K562 (cell line): Measurements from ENCODE around the gene NTN1. TPM values are rescaled to one million over a fixed set of nuclear protein-coding genes. Genes with fewer than 3 reads are reported as not detected.

Experiments used
- ATAC-seq: fragments of 200-7000 bp; cut with Tn5 transposase; 3 replicates; pipeline ENCODE4 v1.9.1; 2020; ENCODE audit warnings: moderate library complexity
- BruUV-seq: library from RNA; stranded (reverse); fragments of 400-500 nt; replicated peaks from 2 replicates; lab custom pipeline; 2021; lab: Mats Ljungman, UMichigan
- CTCF ChIA-PET: fragments of 300-600 bp; formaldehyde crosslinking; extraction: SDS; loops from one replicate; lab custom pipeline; 2021; ENCODE audit warnings: low intra/inter-chr PET ratio; lab: Yijun Ruan, JAX
- POLR2A ChIA-PET: fragments of 300-600, 350-650 bp; sonication (Branson Sonifier 250); formaldehyde crosslinking; extraction: SDS; loops from one replicate; lab custom pipeline; 2021; ENCODE audit warnings: antibody characterized with exemption, inconsistent platforms; lab: Yijun Ruan, JAX
- DNase-seq, 4 experiments: peaks; one replicate each; pipeline versions ENCODE4 v3.0.0 to v3.0.0-alpha.2; 2011 to 2018; ENCODE audit warnings: low spot score in 3 of 4, mixed read lengths in 3 of 4; ENCODE audit errors: extremely low read depth in 1 of 4
- FAIRE-seq: peaks from 2 replicates; lab custom pipeline; 2011; peaks lifted over from hg19 to GRCh38; lab: Jason Lieb, UNC
- H2AFZ ChIP-seq: 2 replicates; pipeline ENCODE4 v1.6.0; 2011; ENCODE audit warnings: low read depth, low read length, control low read depth, inconsistent platforms
- H3K27ac ChIP-seq: fragments of 200-600 bp; 3 replicates; pipeline ENCODE4 v1.8.0; 2011; ENCODE audit warnings: low read depth, mild to moderate bottlenecking, control low read depth, inconsistent platforms, low read length, moderate library complexity, mixed read lengths; ENCODE audit errors: extremely low read depth
- H3K27me3 ChIP-seq, 2 experiments: fragments of 300-600 bp in 1 of 2; 2 replicates in 1 of 2; 3 replicates in 1 of 2; pipeline versions ENCODE4 v1.6.0 to v1.8.0; 2011; ENCODE audit warnings: inconsistent platforms in 2 of 2, low read length in 2 of 2, mild to moderate bottlenecking in 1 of 2, mixed read lengths in 1 of 2, moderate library complexity in 1 of 2; ENCODE audit not compliant: control insufficient read depth in 2 of 2, insufficient read depth in 2 of 2
- H3K36me3 ChIP-seq: fragments of 300-600 bp; 3 replicates; pipeline ENCODE4 v1.8.0; 2011; ENCODE audit warnings: mild to moderate bottlenecking, low read length, inconsistent platforms; ENCODE audit not compliant: control insufficient read depth, insufficient read depth
- H3K4me1 ChIP-seq, 2 experiments: fragments of 200-600 bp in 1 of 2; replicated peaks in 1 of 2; 2 replicates in 1 of 2; 3 replicates in 1 of 2; pipeline versions ENCODE4 v1.5.1 to v1.8.0; 2011; ENCODE audit warnings: inconsistent platforms in 2 of 2, low read length in 2 of 2, mild to moderate bottlenecking in 1 of 2, mixed read lengths in 1 of 2, moderate library complexity in 1 of 2; ENCODE audit not compliant: control insufficient read depth in 2 of 2, insufficient read depth in 2 of 2
- H3K4me2 ChIP-seq: 2 replicates; pipeline ENCODE4 v1.6.1; 2011; ENCODE audit warnings: low read length, control low read depth, inconsistent platforms, mixed read lengths; ENCODE audit not compliant: insufficient read depth
- H3K4me3 ChIP-seq: fragments of 200-600 bp; sonication (generic), shearing (Covaris generic); 2 replicates; pipeline ENCODE4 v1.5.1; 2016; ENCODE audit warnings: control low read depth, inconsistent platforms
- H3K79me2 ChIP-seq: fragments of 200-600 bp; 3 replicates; pipeline ENCODE4 v1.8.0; 2011; ENCODE audit warnings: low read length, inconsistent platforms; ENCODE audit not compliant: control insufficient read depth, insufficient read depth
- H3K9ac ChIP-seq, 2 experiments: 2 replicates each; pipeline versions ENCODE4 v1.6.0 to v1.6.1; 2011; ENCODE audit warnings: low read depth in 2 of 2, low read length in 2 of 2, control low read depth in 1 of 2, inconsistent platforms in 1 of 2, mild to moderate bottlenecking in 1 of 2, mixed read lengths in 1 of 2; ENCODE audit not compliant: insufficient read depth in 1 of 2
- H3K9me1 ChIP-seq: one replicate; pipeline ENCODE4 v1.6.0; 2011; ENCODE audit warnings: inconsistent platforms, mild to moderate bottlenecking, low read length, moderate library complexity; ENCODE audit not compliant: control insufficient read depth, insufficient read depth
- H3K9me3 ChIP-seq: replicated peaks from 2 replicates; pipeline ENCODE4 v1.5.1; 2011; ENCODE audit warnings: low read depth, low read length, inconsistent platforms; ENCODE audit not compliant: control insufficient read depth, insufficient read depth
- H4K20me1 ChIP-seq: replicated peaks from 2 replicates; pipeline ENCODE4 v1.6.1; 2011; ENCODE audit warnings: low read length, inconsistent platforms, mixed read lengths; ENCODE audit not compliant: control insufficient read depth, insufficient read depth
- ARID2 ChIP-seq: fragments of 450-650 bp; IDR thresholded peaks from 2 replicates; pipeline ENCODE4 v1.6.1; 2017; ENCODE audit warnings: antibody characterized with exemption, mild to moderate bottlenecking
- CEBPG ChIP-seq, 3 experiments: fragments of 200-800 bp in 1 of 3; sonication (Bioruptor generic) in 1 of 3; sonication (generic) in 1 of 3; formaldehyde crosslinking in 1 of 3; IDR thresholded peaks in 2 of 3; conservative IDR thresholded peaks in 1 of 3; 2 replicates each; pipeline versions ENCODE4 v1.6.1 to v1.8.0; 2016 to 2022; ENCODE audit warnings: missing compliant biosample characterization in 2 of 3, missing genetic modification characterization in 2 of 3, mild to moderate bottlenecking in 1 of 3, missing genetic modification reagents in 1 of 3
- HDAC2 ChIP-seq: fragments of 450-650 bp; IDR thresholded peaks from 2 replicates; pipeline ENCODE4 v1.6.1; 2016; ENCODE audit warnings: mild to moderate bottlenecking
- HDAC6 ChIP-seq: IDR thresholded peaks from 2 replicates; pipeline ENCODE4 v1.6.1; 2012; ENCODE audit warnings: low read depth, mild to moderate bottlenecking, control low read depth, inconsistent platforms, low read length, moderate library complexity
- ILK ChIP-seq: fragments of 450-650 bp; IDR thresholded peaks from 2 replicates; pipeline ENCODE4 v1.6.1; 2016; ENCODE audit warnings: missing genetic modification characterization, low read depth, mild to moderate bottlenecking, missing compliant biosample characterization, moderate library complexity, borderline replicate concordance
- PTRF ChIP-seq: fragments of 450-650 bp; IDR thresholded peaks from 2 replicates; pipeline ENCODE4 v1.6.1; 2016; ENCODE audit warnings: mild to moderate bottlenecking, missing genetic modification characterization, missing compliant biosample characterization
- XRCC3 ChIP-seq: fragments of 450-650 bp; IDR thresholded peaks from 2 replicates; pipeline ENCODE4 v1.6.1; 2017; ENCODE audit warnings: mild to moderate bottlenecking, moderate library complexity
- ZFX ChIP-seq: sonication (generic); formaldehyde crosslinking; IDR thresholded peaks from 2 replicates; pipeline ENCODE4 v1.8.0; 2022; ENCODE audit warnings: mild to moderate bottlenecking, missing genetic modification reagents, moderate library complexity
- ZNF146 ChIP-seq: IDR thresholded peaks from one replicate; pipeline ENCODE4 v1.6.1; 2018; ENCODE audit warnings: missing compliant biosample characterization; ENCODE audit not compliant: unreplicated experiment
- ZNF184 ChIP-seq: sonication (generic); formaldehyde crosslinking; IDR thresholded peaks from 2 replicates; pipeline ENCODE4 v1.5.0; 2020; ENCODE audit warnings: missing genetic modification reagents
- WGBS: fragments of 100-300 bp; shearing (Covaris generic); methylation state at CpG from one replicate; pipeline ENCODE4 v1.1.6; 2016; ENCODE audit warnings: low coverage, mixed read lengths; ENCODE audit not compliant: insufficient coverage; ENCODE audit errors: missing lambda C conversion rate; 5-methylcytosine and 5-hydroxymethylcytosine counted together
- in situ Hi-C: fragments of 300-500 bp; cut with MboI; formaldehyde crosslinking; loops from 4 replicates; pipeline ENCODE4 v1.15.0; 2018; ENCODE audit warnings: inconsistent platforms, mixed read lengths
- intact Hi-C: fragments of 100-400 bp; cut with micrococcal nuclease; formaldehyde crosslinking; loops from 2 replicates; pipeline ENCODE4 v1.14.2; 2022
- polyA plus RNA-seq, 8 experiments: library from polyadenylated mRNA; depleted of rRNA in 4 of 8; stranded (reverse) in 5 of 8; unstranded in 3 of 8; fragments of >200 nt; fragmentation: Nextera tagmentation in 2 of 8; fragmentation: Illumina TruSeq in 1 of 8; extraction: Ambion mirVana in 2 of 8; extraction: Trizol in 1 of 8; gene quantifications; 2 replicates each; pipeline versions ENCODE4 v1.2.1 to v1.2.3, GENCODE V29; 2011 to 2014; ENCODE audit warnings: inconsistent platforms in 1 of 8, missing spikeins in 1 of 8
- total RNA-seq, 7 experiments: library from RNA; depleted of rRNA in 6 of 7; stranded (reverse); fragments of >200 nt in 6 of 7; fragmentation: Illumina TruSeq in 2 of 7; extraction: Trizol in 2 of 7; gene quantifications; 2 replicates each; pipeline versions ENCODE4 v1.2.1 to v1.2.3, GENCODE V29; 2011 to 2021; ENCODE audit warnings: low replicate concordance in 1 of 7
- TF ChIP-seq, protein P1 (sequence below): fragments of 250-450 bp; sonication (Bioruptor Pico); IDR thresholded peaks from 2 replicates; pipeline ENCODE4 v1.5.0; 2022; ENCODE audit warnings: mild to moderate bottlenecking

NTN1 gene
- total and polyA plus RNA-seq, 9 of the 15 experiments (the other 6 are each of a cell fraction or from before 2014, with no cell fraction given) = 0.02 TPM; not detected in 8

GRCh38 chr17:9187828-9188227 lies 166.5 kb downstream of the NTN1 start (continued):
- TF ChIP-seq XRCC3 (no peak), ARID2 (no peak), ILK (no peak), ZNF184 (CRISPR knock-in tag) (no peak)

GRCh38 chr17:9188367-9188766 lies 167.1 kb downstream of the NTN1 start:
- ATAC-seq = no peak
- Histone ChIP-seq H3K9me3 (no peaks in the 10 kb centered on the region), H3K9me1 (no peaks in the 10 kb centered on the region), H3K4me2 (no peak overlapping the region), H4K20me1 (no peaks in the 10 kb centered on the region), H3K36me3 (no peaks in the 10 kb centered on the region), H3K27me3 (peaks cover 0 to 8% of the 10 kb centered on the region in 2 experiments; a peak in 2 of 5 replicates), H3K79me2 (no peaks in the 10 kb centered on the region), H3K27ac (no peak overlapping the region), H2AFZ (no peak overlapping the region)
- no peak for FAIRE-seq
- 0% methylated on average over 4 of the region's 5 CpGs for WGBS
- TF ChIP-seq, protein P1, sequence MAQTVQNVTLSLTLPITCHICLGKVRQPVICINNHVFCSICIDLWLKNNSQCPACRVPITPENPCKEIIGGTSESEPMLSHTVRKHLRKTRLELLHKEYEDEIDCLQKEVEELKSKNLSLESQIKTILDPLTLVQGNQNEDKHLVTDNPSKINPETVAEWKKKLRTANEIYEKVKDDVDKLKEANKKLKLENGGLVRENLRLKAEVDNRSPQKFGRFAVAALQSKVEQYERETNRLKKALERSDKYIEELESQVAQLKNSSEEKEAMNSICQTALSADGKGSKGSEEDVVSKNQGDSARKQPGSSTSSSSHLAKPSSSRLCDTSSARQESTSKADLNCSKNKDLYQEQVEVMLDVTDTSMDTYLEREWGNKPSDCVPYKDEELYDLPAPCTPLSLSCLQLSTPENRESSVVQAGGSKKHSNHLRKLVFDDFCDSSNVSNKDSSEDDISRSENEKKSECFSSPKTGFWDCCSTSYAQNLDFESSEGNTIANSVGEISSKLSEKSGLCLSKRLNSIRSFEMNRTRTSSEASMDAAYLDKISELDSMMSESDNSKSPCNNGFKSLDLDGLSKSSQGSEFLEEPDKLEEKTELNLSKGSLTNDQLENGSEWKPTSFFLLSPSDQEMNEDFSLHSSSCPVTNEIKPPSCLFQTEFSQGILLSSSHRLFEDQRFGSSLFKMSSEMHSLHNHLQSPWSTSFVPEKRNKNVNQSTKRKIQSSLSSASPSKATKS (CRISPR knock-in tag) = no peak
- TF ChIP-seq HDAC6 = no peak
- no peak for TF ChIP-seq ZNF146
- TF ChIP-seq HDAC2 = no peak
- no peak for TF ChIP-seq CEBPG (CRISPR knock-in tag; IDR thresholded peaks at IDR 0.05)
- TF ChIP-seq CEBPG (tag; conservative IDR thresholded peaks at IDR 0.05 in 1 of 2, IDR thresholded peaks at IDR 0.05 in 1 of 2) = no peak
- TF ChIP-seq PTRF (tag) = no peak
- TF ChIP-seq ZFX (CRISPR knock-in tag) = no peak
- TF ChIP-seq, all 486 proteins: peak for 0
- CTCF ChIA-PET = no interaction called here
- Histone ChIP-seq H3K4me1 (no peaks in the 10 kb centered on the region), H3K9ac (no peak overlapping the region), H3K4me3 (no peak overlapping the region)
- in situ Hi-C loops (no loop called here), intact Hi-C loops (no loop called here)
- BruUV-seq = no TSS peak
- POLR2A ChIA-PET = no interaction called here
- DNase-seq = no peak
